Measurements from ENCODE around the gene LIMA1.
"Not testable (repeated sequence)": the region's sequence is repeated elsewhere in the genome, so short reads cannot be mapped to it uniquely, and the experiment has no call there.

The LIMA1 gene

DNA sequence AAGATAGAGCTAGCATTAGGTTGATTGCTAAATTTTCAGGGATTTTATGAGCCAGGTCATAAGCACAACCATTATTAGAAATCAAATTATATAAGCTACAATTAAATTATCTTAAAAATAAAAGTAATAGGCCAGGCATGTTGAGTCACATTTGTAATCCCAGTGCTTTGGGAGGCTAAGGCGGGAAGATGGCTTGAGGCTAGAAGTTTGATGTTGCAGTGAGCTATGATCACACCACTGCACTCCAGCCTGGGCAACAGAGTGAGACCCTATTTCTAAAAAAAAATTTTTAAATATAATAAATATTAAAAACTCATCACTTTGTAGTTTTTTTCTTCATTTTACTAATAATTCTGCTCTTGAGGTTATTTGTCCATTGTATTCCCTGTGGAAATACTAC lies 1.9 kb upstream of the LIMA1 start:
- no peak for DNase-seq

DNA sequence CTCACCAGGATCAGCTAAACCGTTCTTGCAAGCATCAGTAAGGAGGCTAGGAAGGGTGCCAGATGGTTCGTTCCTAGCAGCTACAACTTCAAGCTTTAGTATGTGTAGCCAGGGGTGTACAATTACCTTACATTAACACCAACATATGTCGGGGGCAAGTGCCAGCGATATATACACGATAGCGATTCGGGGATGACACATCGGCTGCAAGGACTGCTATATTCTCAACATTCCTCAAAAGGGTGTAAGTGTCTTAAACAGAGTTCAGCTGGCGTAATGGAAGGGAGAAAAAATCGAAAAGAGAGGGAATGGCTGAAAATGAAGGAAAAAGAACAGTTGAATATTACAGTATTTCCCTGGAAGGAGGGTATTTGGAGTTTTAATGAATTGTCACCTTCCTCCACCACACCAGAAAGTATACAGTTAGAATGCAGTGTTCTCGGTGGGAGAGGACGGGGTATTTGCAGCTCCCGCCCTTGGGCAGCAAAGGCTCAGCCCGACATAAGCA lies 545 bp downstream of the LIMA1 start:
- DNase-seq: no peak

DNA sequence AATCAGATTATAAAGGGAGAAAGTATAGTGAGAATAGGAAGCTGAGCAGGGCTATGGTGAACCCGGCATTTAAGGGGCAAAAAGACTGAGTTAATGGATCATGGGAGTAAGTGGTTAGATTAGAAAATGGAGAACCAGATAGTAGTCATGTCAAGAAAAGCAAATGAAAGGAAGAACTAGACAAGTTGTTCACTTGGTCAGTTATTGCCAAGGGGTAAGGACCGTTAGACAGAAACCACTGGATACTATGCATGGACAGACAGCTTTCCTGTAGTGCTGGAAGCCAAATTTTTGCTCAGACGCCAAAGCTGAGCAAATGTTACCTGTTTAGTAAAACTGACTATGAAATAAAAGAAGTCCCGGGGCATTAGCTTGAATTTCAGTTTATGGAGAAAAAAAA lies 3.8 kb downstream of the LIMA1 start:
- DNase-seq: no peak

DNA sequence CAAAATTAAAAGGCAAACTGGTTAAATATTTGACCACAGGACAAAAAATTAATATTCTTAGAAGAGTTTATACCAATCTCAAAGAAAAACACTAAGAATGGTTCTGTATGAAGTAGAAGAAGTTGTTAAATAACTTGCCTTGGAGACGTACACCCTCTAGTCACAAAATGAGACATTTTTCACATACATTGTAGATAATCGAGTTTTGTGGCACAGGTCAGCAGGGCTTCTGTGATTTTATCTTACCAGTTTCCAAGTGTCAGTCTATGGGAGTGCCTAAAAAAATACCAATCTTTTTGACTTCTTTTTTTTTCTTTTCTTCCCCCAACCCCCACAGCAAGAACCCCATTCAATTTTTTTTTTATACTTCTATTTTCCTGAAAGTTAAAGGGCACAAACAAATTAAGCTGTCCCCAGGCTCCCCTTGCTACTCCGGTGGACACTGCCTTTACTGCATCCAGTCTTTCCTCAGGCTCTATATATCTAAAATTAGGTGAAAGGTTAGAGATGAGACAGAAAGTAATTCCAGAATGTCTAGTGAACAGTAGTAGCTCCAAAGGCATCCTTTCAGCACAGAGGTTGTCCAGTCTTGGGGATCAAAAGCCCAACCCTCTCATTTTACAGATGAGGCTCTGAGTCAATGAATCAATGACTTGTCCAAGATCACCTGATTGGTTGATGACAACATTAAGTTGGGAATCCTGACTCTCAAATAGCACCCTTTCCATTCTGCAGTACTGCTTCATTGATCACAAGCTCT lies 6.2 kb downstream of the LIMA1 start:
- no peak for DNase-seq

DNA sequence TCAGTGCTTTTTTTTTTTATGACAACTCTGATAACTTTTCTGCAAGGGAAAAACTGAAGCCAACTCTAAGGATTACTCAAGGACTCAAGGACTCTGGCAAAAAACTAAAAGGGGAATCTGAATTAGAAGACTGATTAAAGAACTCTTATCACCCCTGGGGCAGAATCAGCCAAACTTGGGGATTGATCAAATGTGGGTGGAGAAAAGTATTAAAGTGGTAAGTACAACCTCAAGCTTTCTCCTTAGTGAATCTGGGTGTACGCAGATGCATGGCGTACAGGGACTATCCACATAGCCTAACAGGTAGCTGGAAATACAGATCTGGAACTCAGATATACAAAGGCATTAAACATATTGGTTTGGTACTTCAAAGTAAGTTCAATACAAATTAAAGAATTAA lies 7.3 kb downstream of the LIMA1 start:
- DNase-seq: no peak

DNA sequence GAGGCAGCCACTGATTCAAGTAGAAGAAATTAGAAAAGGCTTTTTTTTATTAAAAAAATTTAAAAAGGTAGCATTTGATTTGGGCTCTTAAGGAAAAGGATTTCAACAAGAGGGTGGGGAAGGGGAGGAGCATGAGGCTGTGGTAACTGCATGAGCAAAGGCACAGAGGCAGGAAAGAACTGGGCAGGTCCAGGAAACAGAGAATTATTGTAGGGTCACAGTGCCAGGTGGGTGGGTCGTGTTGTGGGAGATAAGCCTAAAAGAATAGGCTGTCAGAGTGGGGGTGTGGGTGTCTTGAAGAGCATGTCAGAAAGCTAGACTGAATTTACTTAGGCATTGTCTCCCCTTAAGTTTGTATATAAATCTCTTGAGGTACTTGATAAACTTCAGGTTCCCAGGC lies 7.8 kb downstream of the LIMA1 start:
- DNase-seq: no peak

DNA sequence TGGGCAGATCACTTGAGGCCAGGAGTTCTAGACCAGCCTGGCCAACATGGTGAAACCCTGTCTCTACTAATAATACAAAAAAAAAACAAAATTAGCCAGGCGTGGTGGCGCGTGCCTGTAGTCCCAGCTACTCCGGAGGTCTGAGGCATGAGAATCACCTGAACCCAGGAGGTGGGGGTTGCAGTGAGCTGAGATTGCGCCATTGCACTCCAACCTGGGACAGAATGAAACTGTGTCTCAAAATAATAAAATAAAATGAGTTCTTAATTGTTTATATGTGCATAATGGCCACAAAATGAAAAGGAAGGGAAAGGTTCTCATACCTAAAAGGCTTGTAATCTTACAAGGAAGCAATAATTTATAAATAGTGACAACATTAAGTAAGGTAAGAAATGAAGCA lies 8.2 kb downstream of the LIMA1 start:
- not testable (repeated sequence) for DNase-seq

DNA sequence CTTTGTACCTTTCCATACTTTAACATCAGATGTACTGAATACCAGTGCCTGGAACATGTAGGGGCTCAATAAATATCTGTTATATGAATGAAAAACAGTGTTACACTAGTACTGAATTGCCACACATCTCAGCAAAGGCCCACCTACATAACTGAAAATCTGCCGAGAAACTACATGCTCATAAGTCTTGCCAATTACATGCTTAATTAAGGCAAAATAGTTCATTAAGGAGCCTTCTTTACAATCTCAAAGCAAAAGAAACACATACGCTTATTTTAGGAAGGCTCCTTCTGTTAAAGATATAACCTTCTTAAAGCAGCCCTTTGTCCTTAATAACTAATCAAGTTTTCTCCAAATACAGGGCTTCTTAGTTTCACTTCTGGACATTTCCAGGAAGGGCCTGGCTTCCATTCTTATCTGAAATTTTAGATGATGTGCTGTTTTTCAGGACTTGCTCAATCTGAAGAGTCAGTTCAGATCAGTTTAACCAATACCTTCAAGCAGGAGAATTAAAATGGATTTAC lies 11.5 kb downstream of the LIMA1 start:
- DNase-seq: no peak

DNA sequence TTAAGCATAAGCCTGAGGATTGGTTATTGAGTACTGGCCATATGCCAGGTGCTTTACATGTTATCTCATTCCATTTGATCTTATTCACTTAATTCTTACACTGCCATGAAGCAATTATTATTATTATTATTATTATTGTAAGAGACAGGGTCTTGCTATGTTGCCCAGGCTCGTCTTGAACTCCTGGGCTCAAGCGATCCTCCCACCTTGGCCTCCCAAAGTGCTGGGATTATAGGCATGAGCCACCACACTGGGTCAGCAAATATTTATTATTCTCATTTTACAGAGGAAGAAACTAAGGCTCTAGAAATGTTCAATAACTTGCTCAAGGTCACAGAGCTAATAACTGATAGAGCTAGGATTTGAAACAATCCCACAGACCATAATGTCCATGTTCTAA lies 14.8 kb downstream of the LIMA1 start:
- no peak for DNase-seq

DNA sequence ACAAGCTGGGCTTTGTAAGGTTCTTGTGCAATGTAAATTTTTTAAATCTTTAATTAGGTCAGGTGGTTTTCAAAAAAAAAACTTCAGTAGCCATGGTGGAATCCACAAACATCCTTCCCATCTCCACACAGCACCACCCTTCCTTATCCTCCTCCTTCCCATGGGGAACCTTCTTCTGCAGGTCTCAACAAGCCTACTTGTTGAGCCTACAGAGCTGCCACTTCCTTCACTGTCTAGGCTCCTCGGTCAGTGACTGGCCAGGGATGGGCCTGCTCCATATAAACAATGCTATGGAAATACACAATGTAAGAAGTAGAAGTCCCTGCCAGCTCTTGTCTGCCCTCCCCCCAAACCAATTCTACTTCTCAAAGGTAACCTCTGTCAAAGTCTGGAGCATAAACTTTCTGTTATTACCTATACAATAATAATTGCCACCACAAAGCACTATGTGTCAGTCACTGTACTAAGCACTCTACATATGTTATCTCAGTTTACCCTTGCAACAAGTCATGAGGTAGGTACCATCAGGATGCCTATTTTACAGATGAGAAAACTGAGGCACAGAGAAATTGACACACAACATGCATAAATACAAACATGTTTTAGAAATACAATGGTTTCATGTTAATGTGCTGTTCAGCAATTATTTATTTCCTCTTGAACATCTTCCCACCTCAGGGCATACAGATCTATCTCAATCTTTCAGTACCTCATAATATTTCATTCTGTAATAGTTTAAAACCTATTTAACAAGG lies 17.4 kb downstream of the LIMA1 start:
- DNase-seq: no peak

DNA sequence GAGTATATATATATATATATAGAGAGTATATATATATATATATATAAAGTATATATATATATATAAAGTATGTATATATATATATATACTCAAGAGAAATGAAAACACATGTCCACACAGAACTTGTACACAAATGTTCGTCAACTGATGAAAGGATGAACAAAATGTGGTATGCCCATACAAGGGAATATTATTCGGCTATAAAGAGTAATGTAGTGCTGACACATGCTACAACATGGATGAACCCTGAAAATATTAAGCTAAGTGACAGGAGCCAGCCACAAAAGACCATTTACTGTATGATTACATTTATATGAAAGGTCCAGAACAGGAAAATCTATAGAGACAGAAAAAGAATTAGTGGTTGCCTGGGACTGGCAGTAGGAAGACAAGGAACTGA lies 19.5 kb downstream of the LIMA1 start:
- DNase-seq: no peak

DNA sequence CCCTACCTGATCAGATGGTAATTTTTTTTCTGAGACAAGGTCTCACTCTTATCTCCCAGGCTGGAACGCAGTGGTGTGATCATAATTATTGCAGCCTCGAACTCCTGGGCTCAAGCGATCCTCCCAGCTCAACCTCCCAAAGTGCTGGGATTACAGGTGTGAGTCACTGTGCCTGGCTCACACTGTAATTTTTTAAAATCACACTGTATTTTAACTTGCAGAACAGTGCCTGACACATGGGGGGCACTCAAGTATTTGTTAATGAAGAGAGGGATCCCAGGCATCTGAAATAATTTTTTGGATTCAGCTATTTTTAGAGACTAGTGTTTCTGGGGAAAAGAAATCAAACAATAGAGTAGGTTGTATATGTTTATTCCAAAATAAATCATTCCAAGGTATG lies 21.7 kb downstream of the LIMA1 start:
- DNase-seq: no peak

DNA sequence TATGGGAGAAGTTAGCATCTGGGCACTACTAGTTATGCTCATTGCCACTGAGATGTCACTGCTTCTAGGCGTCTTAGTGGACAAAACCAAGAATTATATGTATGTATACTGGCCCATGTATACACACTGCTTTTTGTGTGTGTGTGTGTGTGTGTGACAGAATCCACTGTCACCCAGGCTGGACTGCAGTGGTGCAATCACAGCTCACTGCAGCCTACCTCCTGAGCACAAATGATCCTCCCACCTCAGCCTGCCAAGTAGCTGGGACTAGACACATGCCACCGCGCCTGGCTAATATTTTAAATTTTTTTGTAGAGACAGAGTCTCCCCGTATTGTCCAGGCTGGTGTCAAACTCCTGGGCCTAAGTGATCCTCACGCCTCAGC lies 25.2 kb downstream of the LIMA1 start:
- no peak for DNase-seq

DNA sequence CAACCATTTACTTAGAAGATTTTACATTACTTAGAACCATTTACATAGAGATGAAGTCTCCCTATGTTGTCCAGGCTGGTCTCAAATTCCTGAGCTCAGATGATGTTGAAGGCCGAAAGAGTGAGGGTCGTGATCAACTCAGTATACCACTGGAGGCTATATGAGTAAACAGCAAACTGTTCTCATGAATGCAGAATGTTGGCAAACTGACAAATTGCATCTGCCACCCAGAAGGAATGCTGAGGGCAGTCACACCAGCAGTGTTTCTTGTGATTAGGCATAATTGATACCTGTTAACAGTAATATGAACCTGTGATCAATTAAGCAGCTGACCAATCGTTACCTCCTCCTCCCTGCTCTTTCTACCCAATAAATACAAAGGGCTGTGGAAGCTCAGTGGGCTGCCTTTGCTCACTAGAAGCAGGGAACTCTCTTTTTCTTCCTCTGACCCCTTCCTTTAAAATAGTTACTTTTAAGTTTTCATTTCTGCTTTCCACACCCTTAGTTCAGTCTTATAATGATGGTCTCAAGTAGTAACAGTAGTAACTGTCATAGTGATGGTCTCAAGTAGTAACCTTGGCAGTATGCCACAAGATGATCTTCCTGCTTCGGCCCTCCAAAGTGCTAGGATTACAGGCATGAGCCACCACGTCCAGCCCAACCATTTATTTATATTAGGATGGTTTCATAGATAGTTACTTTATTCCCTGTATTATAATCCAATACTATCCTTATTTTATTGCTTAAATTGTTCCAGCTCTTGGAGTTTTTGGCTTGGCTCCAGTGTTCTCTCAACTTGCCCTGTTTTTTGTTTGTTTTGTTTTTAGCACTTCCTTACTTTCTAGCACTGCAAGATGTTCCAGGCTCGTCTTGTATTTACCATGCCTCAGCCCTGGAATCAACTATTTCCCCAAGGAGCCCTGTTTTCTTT lies 25.8 kb downstream of the LIMA1 start:
- DNase-seq: no peak

DNA sequence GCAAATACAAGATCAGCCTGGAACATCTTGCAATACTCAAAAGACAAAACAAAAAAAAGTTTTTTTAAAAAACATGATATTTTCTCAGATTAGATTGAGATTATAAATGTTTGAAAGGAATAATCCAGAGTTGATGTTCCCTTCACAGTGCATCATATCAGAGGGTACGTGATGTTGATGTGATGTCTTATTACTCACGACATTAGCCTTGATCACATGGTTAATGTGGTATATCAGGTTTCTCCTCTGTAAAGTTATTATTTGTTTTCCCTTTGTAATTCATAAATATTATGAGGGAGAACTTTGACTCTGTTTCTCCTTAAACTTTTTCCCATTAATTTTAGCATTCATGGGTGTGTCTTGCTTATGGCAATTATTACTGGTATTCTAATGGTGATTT lies 26.6 kb downstream of the LIMA1 start:
- DNase-seq: no peak

DNA sequence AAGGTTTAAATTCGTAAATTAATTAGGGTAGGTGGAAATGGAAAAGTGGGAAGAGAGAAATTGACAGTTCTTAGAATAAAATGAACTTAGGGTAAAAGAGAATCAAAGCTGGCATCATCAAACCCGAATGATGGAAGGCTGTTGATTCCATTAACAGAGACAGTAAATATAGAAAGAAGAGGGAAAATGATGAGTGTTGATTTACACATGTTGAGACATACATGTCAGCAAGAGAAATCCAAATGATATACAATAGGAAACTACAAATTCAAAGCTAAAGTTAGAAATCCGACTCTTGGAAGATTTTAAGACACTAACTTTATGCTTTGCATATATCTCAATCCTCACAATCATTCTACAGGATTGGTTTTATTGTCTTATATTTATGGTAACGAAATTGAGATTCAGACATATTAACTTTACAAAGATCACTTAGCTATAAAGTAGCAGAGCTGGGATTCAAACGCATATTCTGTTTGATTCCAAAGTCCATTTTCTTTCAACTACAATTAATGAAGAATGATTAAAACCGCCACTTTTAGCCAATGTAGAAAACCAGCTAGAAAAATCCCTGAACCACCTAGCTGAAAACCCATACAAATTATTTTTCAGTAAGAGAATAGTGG lies 30.2 kb downstream of the LIMA1 start:
- no peak for DNase-seq

DNA sequence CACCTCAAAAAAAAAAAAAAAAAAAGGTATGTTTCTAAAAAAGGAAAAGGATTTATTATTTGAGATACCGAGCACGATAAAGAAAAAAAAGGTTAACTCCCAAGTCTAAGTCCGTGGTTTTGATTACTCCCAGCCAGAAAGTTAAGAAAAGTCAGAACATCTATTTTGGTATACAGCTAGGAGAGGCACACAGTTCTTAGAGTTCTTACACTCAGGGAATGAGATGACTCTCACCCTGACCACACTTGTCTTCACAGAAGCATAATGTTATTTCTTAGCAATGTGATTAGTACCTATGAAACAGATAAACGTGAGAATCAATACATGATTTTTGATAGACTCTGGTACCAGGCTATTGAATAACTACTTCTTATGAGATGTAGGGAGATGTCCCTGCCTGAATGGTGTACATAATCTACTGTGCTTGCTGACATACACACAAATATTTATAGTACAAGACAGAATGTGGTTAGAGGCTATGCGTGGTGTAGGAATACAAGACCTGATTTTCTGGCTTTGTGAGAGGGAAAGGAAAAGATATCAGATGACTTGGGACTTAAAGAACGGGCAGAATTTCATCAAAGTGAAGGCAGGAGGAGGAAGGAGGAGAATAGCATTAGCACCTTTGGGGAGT lies 31.6 kb downstream of the LIMA1 start:
- no peak for DNase-seq

DNA sequence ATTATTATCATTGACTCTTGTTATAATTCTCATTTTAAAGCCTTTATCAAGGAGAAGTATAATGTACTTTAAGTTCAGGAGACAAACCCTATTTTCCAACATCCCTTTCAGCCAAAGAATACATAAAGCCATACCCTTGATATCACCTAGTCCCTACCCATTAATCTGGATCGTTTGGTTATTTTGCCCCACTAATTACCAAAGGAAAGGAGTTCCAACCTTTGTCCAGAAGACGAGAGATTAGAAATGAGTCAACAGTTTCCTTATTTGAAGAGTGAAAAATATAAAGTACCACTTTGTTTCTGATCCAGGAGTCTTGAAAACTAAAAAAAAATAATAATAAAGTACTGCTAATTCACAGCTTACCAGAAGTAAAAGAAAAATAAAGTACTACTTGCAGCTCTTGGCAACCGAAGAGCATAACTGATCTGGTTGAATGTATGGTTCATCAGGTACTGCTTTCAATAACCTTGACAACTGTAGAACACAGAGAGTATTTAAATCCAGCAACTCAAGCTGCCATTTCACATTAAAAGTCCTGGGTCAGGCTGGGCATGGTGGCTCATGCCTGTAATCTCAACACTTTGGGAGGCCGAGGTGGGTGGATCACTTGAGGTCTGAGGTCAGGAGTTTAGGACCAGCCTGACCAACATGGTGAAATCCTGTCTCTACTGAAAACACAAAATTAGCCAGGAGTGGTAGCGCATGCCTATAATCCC lies 33.7 kb downstream of the LIMA1 start:
- no peak for DNase-seq

DNA sequence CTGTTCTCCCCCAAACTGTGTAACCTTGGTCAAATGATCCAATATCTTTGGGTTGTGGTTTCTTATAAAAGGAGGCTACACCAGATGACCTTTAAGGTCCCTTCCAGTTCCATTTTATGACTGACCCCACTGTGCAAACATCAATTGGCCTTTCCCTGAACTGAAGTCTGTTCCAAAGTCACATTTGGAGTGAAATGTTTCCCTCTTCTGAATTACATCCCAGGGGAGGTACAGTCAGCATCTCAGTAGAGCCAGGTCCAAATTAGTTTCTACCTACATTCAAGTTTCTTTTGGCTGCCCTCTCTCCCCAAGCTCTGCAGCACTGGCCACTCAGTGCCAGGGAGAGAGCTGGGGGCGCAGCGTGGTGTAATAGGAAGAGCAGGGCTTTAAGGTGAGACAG lies 34.4 kb downstream of the LIMA1 start:
- no peak for DNase-seq

DNA sequence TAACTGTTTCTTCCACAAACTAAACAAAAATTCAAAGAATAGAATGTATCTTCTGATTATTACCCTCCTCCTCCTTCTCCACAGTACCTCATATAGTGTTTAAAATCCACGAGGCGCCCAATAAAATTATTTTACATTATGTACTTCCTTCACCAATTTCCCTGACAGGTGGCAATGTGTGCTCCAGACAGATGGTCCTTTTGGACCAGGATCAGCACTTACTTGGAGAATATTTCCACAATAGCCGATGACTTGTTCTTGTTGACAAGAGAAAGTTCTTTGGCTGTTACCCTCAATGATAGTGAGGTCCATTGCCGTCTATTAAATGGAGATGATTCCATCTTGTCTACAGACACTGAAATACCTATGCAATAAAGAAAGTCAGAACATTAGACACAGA lies 34.9 kb downstream of the LIMA1 start:
- no peak for DNase-seq

DNA sequence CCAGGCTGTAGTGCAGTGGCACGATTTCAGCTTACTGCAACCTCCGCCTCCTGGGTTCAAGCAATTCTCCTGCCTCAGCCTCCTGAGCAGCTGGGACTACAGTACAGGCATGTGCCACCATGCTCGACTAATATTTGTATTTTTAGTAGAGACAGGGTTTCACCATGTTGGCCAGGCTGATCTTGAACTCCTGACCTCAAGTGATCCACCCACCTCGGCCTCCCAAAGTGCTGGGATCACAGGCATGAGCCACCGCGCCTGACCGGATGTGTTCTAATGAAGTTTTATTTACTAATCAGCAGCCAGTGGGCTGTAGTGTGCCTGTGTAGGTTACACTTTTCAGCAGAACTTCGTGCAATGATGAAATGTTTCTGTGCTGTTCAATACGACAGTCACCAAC lies 35.7 kb downstream of the LIMA1 start:
- DNase-seq: not testable (repeated sequence)

Measured in NCI-H774 (cell line).